PC-3 (cell line): Measurements from ENCODE around the gene PRF1. TPM values are rescaled to one million over a fixed set of nuclear protein-coding genes. Genes with fewer than 3 reads are reported as not detected.

Experiments used
- ATAC-seq: fragments of 200-7000 bp; cut with Tn5 transposase; 2 replicates; pipeline ENCODE4 v1.9.1; 2020; ENCODE audit warnings: mild to moderate bottlenecking, moderate library complexity
- BruUV-seq: library from RNA; stranded (reverse); fragments of 400-500 nt; replicated peaks from 2 replicates; lab custom pipeline; 2021; lab: Mats Ljungman, UMichigan
- CTCF ChIA-PET: fragments of 300-600 bp; sonication (Branson Sonifier 250); formaldehyde crosslinking; loops from one replicate; lab custom pipeline; 2022; ENCODE audit warnings: antibody characterized with exemption; lab: Charles Lee
- POLR2A ChIA-PET: fragments of 300-600 bp; sonication (Branson Sonifier 250); formaldehyde crosslinking; loops from one replicate; lab custom pipeline; 2022; ENCODE audit warnings: antibody characterized with exemption; ENCODE audit not compliant: unreplicated experiment; lab: Charles Lee
- DNase-seq: peaks from one replicate; pipeline ENCODE4 v3.0.0-alpha.2; 2015
- H2AFZ ChIP-seq: fragments of 300-600 bp; sonication (generic); 2 replicates; pipeline ENCODE4 v1.6.0; 2016; ENCODE audit warnings: antibody characterized with exemption, low read length
- H3F3A ChIP-seq: fragments of 300-600 bp; sonication (generic); one replicate; pipeline ENCODE4 v1.6.0; 2017; ENCODE audit warnings: antibody characterized with exemption, low read length, control low read depth, mild to moderate bottlenecking; ENCODE audit not compliant: unreplicated experiment
- H3K27ac ChIP-seq: fragments of 300-600 bp; sonication (generic); 2 replicates; pipeline ENCODE4 v1.5.1; 2016; ENCODE audit warnings: mild to moderate bottlenecking, low read length
- H3K27me3 ChIP-seq: fragments of 300-600 bp; sonication (generic); 2 replicates; pipeline ENCODE4 v1.6.1; 2016; ENCODE audit warnings: low read length, mixed read lengths
- H3K36me3 ChIP-seq: fragments of 300-600 bp; sonication (generic); 2 replicates; pipeline ENCODE4 v1.6.1; 2016; ENCODE audit warnings: low read depth, mixed run types, low read length, mixed read lengths
- H3K4me1 ChIP-seq: fragments of 300-600 bp; sonication (generic); 2 replicates; pipeline ENCODE4 v1.5.1; 2016; ENCODE audit warnings: low read length; ENCODE audit not compliant: insufficient read depth
- H3K4me2 ChIP-seq: fragments of 300-600 bp; sonication (generic); 2 replicates; pipeline ENCODE4 v1.6.0; 2016; ENCODE audit warnings: low read length
- H3K4me3 ChIP-seq: fragments of 300-600 bp; sonication (generic); 2 replicates; pipeline ENCODE4 v1.5.1; 2016; ENCODE audit warnings: mild to moderate bottlenecking, low read length, mixed read lengths
- H3K79me2 ChIP-seq: fragments of 300-600 bp; sonication (generic); 2 replicates; pipeline ENCODE4 v1.6.1; 2017; ENCODE audit warnings: low read length, mixed read lengths
- H3K9ac ChIP-seq: fragments of 300-600 bp; sonication (generic); 2 replicates; pipeline ENCODE4 v1.6.0; 2016; ENCODE audit warnings: mild to moderate bottlenecking, low read length
- H3K9me2 ChIP-seq: fragments of 300-600 bp; sonication (generic); replicated peaks from 2 replicates; pipeline ENCODE4 v1.6.1; 2016; ENCODE audit warnings: mixed run types, low read length, mixed read lengths
- H3K9me3 ChIP-seq: fragments of 300-600 bp; sonication (generic); 2 replicates; pipeline ENCODE4 v1.6.1; 2016; ENCODE audit warnings: low read length, mixed read lengths
- H4K20me1 ChIP-seq: fragments of 300-600 bp; sonication (generic); 2 replicates; pipeline ENCODE4 v1.6.1; 2016; ENCODE audit warnings: low read length, mixed read lengths
- CTCF ChIP-seq: fragments of 300-600 bp; sonication (generic); conservative IDR thresholded peaks from 2 replicates; pipeline ENCODE4 v1.5.1; 2017; ENCODE audit warnings: antibody characterized with exemption, low read depth, mild to moderate bottlenecking, low read length
- EZH2 ChIP-seq: fragments of 300-600 bp; sonication (generic); IDR thresholded peaks from one replicate; pipeline ENCODE4 v1.6.1; 2017; ENCODE audit warnings: antibody characterized with exemption, mild to moderate bottlenecking, low read length; ENCODE audit not compliant: unreplicated experiment
- EZH2phosphoT487 ChIP-seq: fragments of 300-600 bp; sonication (generic); IDR thresholded peaks from 2 replicates; pipeline ENCODE4 v1.6.1; 2018; ENCODE audit warnings: mild to moderate bottlenecking, antibody characterized with exemption, low read length, borderline replicate concordance
- intact Hi-C: fragments of 100-400 bp; cut with micrococcal nuclease; formaldehyde crosslinking; loops from 2 replicates; pipeline ENCODE4 v1.9.0; 2023
- total RNA-seq: library from RNA; depleted of rRNA; stranded (reverse); fragments of >200 nt; gene quantifications from 2 replicates; pipeline ENCODE4 v1.2.3, GENCODE V29; 2014

PRF1 gene
- total RNA-seq, 1 experiment from 2014 or later = not detected

GRCh38 chr10:70650104-70650503, 47.6 kb upstream of the PRF1 start:
- no peak overlapping the region for H2AFZ ChIP-seq
- CTCF ChIA-PET = no interaction called here
- 0 out of 2 replicates have a peak, but pooled peaks cover 9% of the 10 kb centered on the region for H3K9me3 ChIP-seq
- no TSS peak for BruUV-seq
- H4K20me1 ChIP-seq = no peaks in the 10 kb centered on the region
- peak overlapping the region; percentile 69 for H3K27ac ChIP-seq
- H3F3A ChIP-seq = no peaks in the 10 kb centered on the region
- H3K79me2 ChIP-seq = no peaks in the 10 kb centered on the region
- POLR2A ChIA-PET = no interaction called here
- H3K9me2 ChIP-seq = no peaks in the 10 kb centered on the region
- no peak for DNase-seq
- H3K4me2 ChIP-seq = no peak overlapping the region
- peak overlapping the region; percentile 5; the same call in 1 of the 2 replicates for H3K9ac ChIP-seq
- ATAC-seq = no peak
- H3K4me3 ChIP-seq = no peak overlapping the region
- peaks cover 28% of the 10 kb centered on the region for H3K4me1 ChIP-seq
- intact Hi-C loops = no loop called here
- TF ChIP-seq CTCF = no peak
- no peak for TF ChIP-seq EZH2
- no peak for TF ChIP-seq EZH2phosphoT487
- no peaks in the 10 kb centered on the region for H3K27me3 ChIP-seq
- H3K36me3 ChIP-seq = no peaks in the 10 kb centered on the region

DNA sequence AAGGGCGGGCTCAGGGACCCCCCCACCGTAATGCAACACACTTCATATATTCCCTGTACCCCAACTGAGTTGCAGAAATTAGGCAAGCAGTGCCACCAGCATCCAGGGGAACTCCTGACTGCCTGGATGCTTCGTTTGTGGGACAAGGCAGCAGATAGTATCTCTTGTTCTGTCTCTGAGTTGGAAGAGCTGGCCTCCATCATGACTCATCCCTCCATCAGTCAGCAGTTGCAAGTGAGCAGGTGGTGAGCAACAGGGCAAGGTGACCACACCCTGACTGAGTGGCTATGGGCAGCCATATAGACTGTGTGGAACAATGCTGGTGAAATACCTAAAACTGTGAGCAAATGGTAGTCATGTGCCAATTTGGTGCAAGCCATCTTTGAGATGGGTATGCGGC, 47.0 kb upstream of the PRF1 start:
- intact Hi-C loops = no loop called here
- ChIA-PET POLR2A (no interaction called here), CTCF (interaction anchor here (0.6 kb wide), 1 partner anchor 167 kb away, joined by 3 read pairs; no protein-coding TSS in a partner anchor)
- no peaks in the 10 kb centered on the region for H4K20me1 ChIP-seq
- peak; percentile 100 for ATAC-seq
- H3K4me3 ChIP-seq = no peak overlapping the region
- no peaks in the 10 kb centered on the region for H3K9me2 ChIP-seq
- H3K27me3 ChIP-seq = no peaks in the 10 kb centered on the region
- H3K79me2 ChIP-seq = no peaks in the 10 kb centered on the region
- peak overlapping the region; percentile 3 for H3K4me2 ChIP-seq
- peak overlapping the region; percentile 3; the same call in 1 of the 2 replicates for H3K9ac ChIP-seq
- no peak overlapping the region for H2AFZ ChIP-seq
- no peaks in the 10 kb centered on the region for H3K36me3 ChIP-seq
- H3F3A ChIP-seq = no peaks in the 10 kb centered on the region
- no TSS peak for BruUV-seq
- peak; percentile 99 for DNase-seq
- 0 out of 2 replicates have a peak, but pooled peaks cover 9% of the 10 kb centered on the region for H3K9me3 ChIP-seq
- peak overlapping the region; percentile 69 for H3K27ac ChIP-seq
- H3K4me1 ChIP-seq = peaks cover 28% of the 10 kb centered on the region
- no peak for TF ChIP-seq EZH2phosphoT487
- no peak for TF ChIP-seq CTCF
- no peak for TF ChIP-seq EZH2

GRCh38 chr10:70648427-70648826, 45.9 kb upstream of the PRF1 start:
- TF ChIP-seq EZH2 (no peak), EZH2phosphoT487 (no peak), CTCF (no peak)
- Histone ChIP-seq H2AFZ (no peak overlapping the region), H3K9me3 (0 out of 2 replicates have a peak, but pooled peaks cover 9% of the 10 kb centered on the region), H3K4me1 (peaks cover 28% of the 10 kb centered on the region), H3K27ac (peak overlapping the region; percentile 69; the same call in 1 of the 2 replicates), H3K36me3 (no peaks in the 10 kb centered on the region), H3K4me3 (no peak overlapping the region), H3K9ac (no peak overlapping the region), H3K27me3 (no peaks in the 10 kb centered on the region), H3K79me2 (no peaks in the 10 kb centered on the region), H3K9me2 (no peaks in the 10 kb centered on the region), H4K20me1 (no peaks in the 10 kb centered on the region), H3F3A (no peaks in the 10 kb centered on the region), H3K4me2 (no peak overlapping the region)
- no TSS peak for BruUV-seq
- ChIA-PET POLR2A (no interaction called here), CTCF (no interaction called here)
- DNase-seq (peak; percentile 79), ATAC-seq (no peak)
- intact Hi-C loops = no loop called here
